Activated CD4-positive, alpha-beta T cell treated with anti-CD3 and anti-CD28 coated beads, Interleukin-2, amount 10 ng/mL, durations not matched to agents 7 days and 5 days (primary cell): ENCODE measurements around the gene MCEE. TPM values are rescaled to one million over a fixed set of nuclear protein-coding genes. Genes with fewer than 3 reads are reported as not detected.
"Not testable (repeated sequence)": the region's sequence is repeated elsewhere in the genome, so short reads cannot be mapped to it uniquely, and the experiment has no call there.

Experiments
- CTCF ChIA-PET: fragments of 350-600 bp; sonication (Branson Sonifier 250); formaldehyde crosslinking; loops from one replicate; lab custom pipeline; 2021; ENCODE audit warnings: antibody characterized with exemption; lab: Charles Lee
- POLR2A ChIA-PET: fragments of 350-600 bp; sonication (Branson Sonifier 250); formaldehyde crosslinking; loops from one replicate; lab custom pipeline; 2021; ENCODE audit warnings: antibody characterized with exemption; lab: Charles Lee
- DNase-seq: peaks from one replicate; pipeline ENCODE4 v3.0.0-alpha.2; 2020
- H3K27ac Mint-ChIP-seq: one replicate; pipeline ENCODE4 v1.8.0; 2021; ENCODE audit warnings: mild to moderate bottlenecking, moderate library complexity, mixed read lengths
- H3K27me3 Mint-ChIP-seq: one replicate; pipeline ENCODE4 v1.8.0; 2021; ENCODE audit warnings: mixed read lengths
- H3K36me3 Mint-ChIP-seq: one replicate; pipeline ENCODE4 v1.8.0; 2021; ENCODE audit warnings: low read depth, mixed read lengths
- H3K4me1 Mint-ChIP-seq: one replicate; pipeline ENCODE4 v1.8.0; 2021; ENCODE audit warnings: mixed read lengths
- H3K4me3 Mint-ChIP-seq: one replicate; pipeline ENCODE4 v1.8.0; 2021; ENCODE audit warnings: mild to moderate bottlenecking, moderate library complexity, mixed read lengths
- H3K9me3 Mint-ChIP-seq: one replicate; pipeline ENCODE4 v1.8.0; 2021; ENCODE audit warnings: mixed read lengths
- total RNA-seq, 2 experiments: library from RNA; stranded (reverse); gene quantifications; one replicate each; pipeline ENCODE4 v1.2.3, GENCODE V29; 2021

Gene MCEE
- total RNA-seq, 2 experiments from 2014 or later: 13.5 to 15.3 TPM

DNA sequence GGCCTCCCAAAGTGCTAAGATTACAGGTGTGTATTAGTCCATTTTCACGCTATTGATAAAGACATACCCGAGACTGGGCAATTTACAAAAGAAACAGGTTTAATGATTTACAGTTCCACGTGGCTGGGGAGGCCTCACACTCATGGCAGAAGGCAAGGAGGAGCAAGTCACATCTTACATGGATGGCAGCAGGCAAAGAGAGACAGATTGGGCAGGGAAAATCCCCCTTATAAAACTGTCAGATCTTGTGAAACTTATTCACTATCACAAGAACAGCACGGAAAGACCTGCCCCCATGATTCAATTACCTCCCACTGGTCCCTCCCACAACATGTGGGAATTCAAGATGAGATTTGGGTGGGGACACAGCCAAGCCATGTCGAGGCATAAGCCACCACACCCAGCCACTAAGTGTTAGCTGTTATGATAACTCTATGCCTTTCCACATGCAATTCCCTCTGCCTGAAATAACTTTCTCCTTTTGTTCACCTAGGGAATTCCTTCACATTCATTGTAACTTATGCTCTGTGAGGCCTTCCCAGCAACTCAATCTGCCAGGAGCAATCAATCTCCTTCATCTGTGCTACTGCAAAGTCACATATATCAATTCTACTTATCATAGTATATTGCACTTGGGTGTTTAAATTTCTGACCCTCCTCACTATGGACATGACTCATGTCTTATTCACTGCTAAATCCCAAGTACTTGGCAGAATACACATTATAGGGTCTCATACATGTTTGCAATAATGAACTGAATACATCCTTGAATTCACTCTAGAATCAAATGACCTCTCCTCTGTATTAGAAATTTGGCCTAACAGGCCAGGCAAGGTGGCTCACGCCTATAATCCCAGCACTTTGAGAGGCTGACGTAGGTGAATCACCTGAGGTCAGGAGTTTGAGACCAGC, 7.4 kb downstream of the MCEE start:
- Mint-ChIP-seq H3K36me3 (peaks cover 12% of the 10 kb centered on the region), H3K27ac (no peak overlapping the region), H3K4me1 (peaks cover 1% of the 10 kb centered on the region), H3K4me3 (no peak overlapping the region), H3K27me3 (no peaks in the 10 kb centered on the region), H3K9me3 (no peaks in the 10 kb centered on the region)
- no peak for DNase-seq
- ChIA-PET CTCF (interaction anchor here (1.0 kb wide), 1 partner anchor 23 kb away, joined by 3 read pairs; no protein-coding TSS in a partner anchor), POLR2A (no interaction called here)

GRCh38 chr2:71121479-71121878, 8.6 kb downstream of the MCEE start:
- no peak overlapping the region for H3K27ac Mint-ChIP-seq
- H3K36me3 Mint-ChIP-seq: peaks cover 12% of the 10 kb centered on the region
- ChIA-PET CTCF (interaction anchor here (0.6 to 1.2 kb wide), 3 partner anchors 10 to 283 kb away, joined by 3 to 4 read pairs (median 4); no protein-coding TSS in a partner anchor), POLR2A (no interaction called here)
- H3K4me3 Mint-ChIP-seq: no peak overlapping the region
- no peaks in the 10 kb centered on the region for H3K4me1 Mint-ChIP-seq
- H3K9me3 Mint-ChIP-seq: no peaks in the 10 kb centered on the region
- H3K27me3 Mint-ChIP-seq: no peaks in the 10 kb centered on the region
- DNase-seq: no peak

- Mint-ChIP-seq H3K4me1 (no peaks in the 10 kb centered on the region), H3K36me3 (peaks cover 12% of the 10 kb centered on the region), H3K4me3 (no peak overlapping the region), H3K27ac (no peak overlapping the region), H3K9me3 (no peaks in the 10 kb centered on the region), H3K27me3 (no peaks in the 10 kb centered on the region)
- DNase-seq: no peak
- ChIA-PET CTCF (interaction anchor here (0.6 to 1.0 kb wide), 3 partner anchors 20 to 119 kb away, joined by 3 read pairs; no protein-coding TSS in a partner anchor), POLR2A (no interaction called here)
Measured at GRCh38 chr2:71120195-71120594, 9.8 kb downstream of the MCEE start.

- Mint-ChIP-seq H3K27ac (no peak overlapping the region), H3K4me1 (peaks cover 3% of the 10 kb centered on the region), H3K27me3 (no peaks in the 10 kb centered on the region), H3K9me3 (no peaks in the 10 kb centered on the region), H3K36me3 (peaks cover 13% of the 10 kb centered on the region), H3K4me3 (no peak overlapping the region)
- POLR2A ChIA-PET: no interaction called here
- CTCF ChIA-PET: no interaction called here
- no peak for DNase-seq
Measured at GRCh38 chr2:71117063-71117462, 13.0 kb downstream of the MCEE start.

DNA sequence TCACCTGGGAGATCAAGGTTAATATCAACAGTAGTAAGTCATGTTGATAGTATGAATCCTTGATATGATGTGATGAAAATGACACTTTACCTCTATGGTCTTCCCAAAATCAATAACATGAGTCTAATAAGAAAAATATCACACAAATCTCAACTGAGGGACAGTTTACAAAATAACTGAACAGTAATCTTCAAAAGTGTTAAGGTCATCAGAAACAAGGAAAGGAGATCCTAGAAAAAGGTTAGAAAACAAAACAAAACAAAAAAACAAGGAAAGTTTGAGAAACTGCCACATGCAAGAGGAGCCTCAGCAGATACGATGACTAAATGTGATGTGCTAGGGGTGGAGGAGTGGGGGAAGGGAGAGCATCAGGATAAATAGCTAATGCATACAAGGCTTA, 16.2 kb downstream of the MCEE start:
- Mint-ChIP-seq H3K4me3 (no peak overlapping the region), H3K27ac (no peak overlapping the region), H3K9me3 (no peaks in the 10 kb centered on the region), H3K27me3 (no peaks in the 10 kb centered on the region), H3K36me3 (peaks cover 28% of the 10 kb centered on the region), H3K4me1 (peaks cover 8% of the 10 kb centered on the region)
- DNase-seq: no peak
- POLR2A ChIA-PET: no interaction called here
- CTCF ChIA-PET: interaction anchor here (1.1 kb wide), 1 partner anchor 14 kb away, joined by 5 read pairs; no protein-coding TSS in a partner anchor

- peaks cover 26% of the 10 kb centered on the region for H3K36me3 Mint-ChIP-seq
- no peak for DNase-seq
- peaks cover 8% of the 10 kb centered on the region for H3K4me1 Mint-ChIP-seq
- POLR2A ChIA-PET: no interaction called here
- H3K27me3 Mint-ChIP-seq: no peaks in the 10 kb centered on the region
- no peak overlapping the region for H3K4me3 Mint-ChIP-seq
- peaks cover 5% of the 10 kb centered on the region for H3K9me3 Mint-ChIP-seq
- H3K27ac Mint-ChIP-seq: no peak overlapping the region
- CTCF ChIA-PET: no interaction called here
Measured at GRCh38 chr2:71108091-71108490, 21.9 kb downstream of the MCEE start.

GRCh38 chr2:71106463-71106862, 23.6 kb downstream of the MCEE start:
- H3K27me3 Mint-ChIP-seq, DNase-seq, POLR2A ChIA-PET, H3K4me1 Mint-ChIP-seq, H3K9me3 Mint-ChIP-seq, H3K27ac Mint-ChIP-seq, H3K4me3 Mint-ChIP-seq: not testable (repeated sequence)
- peaks cover 18% of the 10 kb centered on the region for H3K36me3 Mint-ChIP-seq
- CTCF ChIA-PET: interaction anchor here (0.6 kb wide), 1 partner anchor 20 kb away, joined by 6 read pairs; no protein-coding TSS in a partner anchor

DNA sequence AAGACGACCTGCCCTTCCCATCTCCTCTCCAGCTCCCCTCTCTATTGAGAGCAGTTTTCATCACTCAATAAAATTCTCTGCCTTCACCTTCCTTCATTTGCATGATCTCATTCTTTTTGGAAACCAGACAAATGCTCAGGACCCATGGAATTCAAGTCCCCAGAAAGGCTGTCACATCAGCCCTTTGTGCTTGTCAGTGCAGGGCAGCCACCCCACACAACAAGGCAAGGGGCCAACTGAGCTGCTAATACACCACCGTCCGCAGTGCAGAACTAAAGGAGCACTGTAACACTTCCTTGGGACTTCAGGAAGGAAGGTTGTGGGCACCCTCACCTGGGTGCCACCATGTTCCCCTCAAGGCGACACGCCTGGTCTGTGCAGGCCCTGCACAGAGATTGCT, 26.2 kb downstream of the MCEE start:
- POLR2A ChIA-PET: no interaction called here
- no peak overlapping the region for H3K4me3 Mint-ChIP-seq
- peaks cover 3% of the 10 kb centered on the region for H3K27me3 Mint-ChIP-seq
- H3K36me3 Mint-ChIP-seq: peaks cover 6% of the 10 kb centered on the region
- H3K4me1 Mint-ChIP-seq: peaks cover 5% of the 10 kb centered on the region
- H3K9me3 Mint-ChIP-seq: peaks cover 5% of the 10 kb centered on the region
- DNase-seq: no peak
- CTCF ChIA-PET: no interaction called here
- H3K27ac Mint-ChIP-seq: no peak overlapping the region

DNA sequence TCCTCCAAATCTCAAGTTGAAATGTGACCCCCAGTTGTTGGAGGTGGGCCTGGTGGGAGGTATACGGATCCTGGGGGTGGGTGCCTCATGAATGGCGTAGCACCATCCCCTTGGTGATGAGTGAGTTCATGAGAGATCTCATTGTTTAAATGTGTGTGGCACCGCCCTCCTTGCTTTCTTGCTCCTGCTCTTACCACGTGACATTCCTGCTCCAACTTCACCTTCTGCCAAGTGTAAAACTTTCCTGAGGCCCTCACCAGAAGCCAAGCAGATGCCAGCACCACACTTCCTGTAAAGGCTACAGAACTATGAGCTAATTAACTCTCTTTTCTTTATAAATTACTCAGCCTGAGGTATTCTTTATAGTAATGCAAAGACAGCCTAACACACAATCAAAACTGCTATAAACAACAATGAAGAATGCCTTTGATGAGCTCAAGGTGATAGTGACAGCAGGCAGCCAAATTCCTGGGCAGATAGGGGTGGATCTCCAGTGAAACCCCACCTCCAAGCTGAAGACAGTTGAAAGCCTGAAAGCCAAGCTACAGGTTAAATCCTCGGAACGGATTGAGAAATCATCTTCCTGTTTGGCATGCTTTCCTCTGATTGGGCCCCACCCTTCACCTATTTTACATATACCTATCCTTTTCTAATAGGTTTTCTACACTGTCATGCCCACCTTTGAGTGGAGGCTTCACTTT, 26.9 kb downstream of the MCEE start:
- Mint-ChIP-seq H3K27me3 (peaks cover 4% of the 10 kb centered on the region), H3K4me3 (no peak overlapping the region), H3K36me3 (peaks cover 1% of the 10 kb centered on the region), H3K27ac (no peak overlapping the region), H3K4me1 (peaks cover 5% of the 10 kb centered on the region), H3K9me3 (peaks cover 5% of the 10 kb centered on the region)
- CTCF ChIA-PET: interaction anchor here (0.8 kb wide), 1 partner anchor 25 kb away, joined by 3 read pairs; no protein-coding TSS in a partner anchor
- POLR2A ChIA-PET: no interaction called here
- no peak for DNase-seq

GRCh38 chr2:71101656-71102055, 28.4 kb downstream of the MCEE start:
- CTCF ChIA-PET: interaction anchor here (2.2 kb wide), 1 partner anchor 9 kb away, joined by 13 read pairs; no protein-coding TSS in a partner anchor
- H3K27ac Mint-ChIP-seq: no peak overlapping the region

GRCh38 chr2:71100195-71100964, 29.6 kb downstream of the MCEE start:
- H3K9me3 Mint-ChIP-seq: peaks cover under 1% of the 10 kb centered on the region
- no peak overlapping the region for H3K27ac Mint-ChIP-seq
- DNase-seq: peak; percentile 38
- ChIA-PET CTCF (interaction anchor here (0.6 to 2.2 kb wide), 10 partner anchors 8 to 1581 kb away, joined by 3 to 13 read pairs (median 4); partner anchors contain the start of gene MPHOSPH10), POLR2A (no interaction called here)
- no peak overlapping the region for H3K4me3 Mint-ChIP-seq
- peaks cover 4% of the 10 kb centered on the region for H3K27me3 Mint-ChIP-seq
- H3K4me1 Mint-ChIP-seq: peaks cover 5% of the 10 kb centered on the region
- H3K36me3 Mint-ChIP-seq: no peaks in the 10 kb centered on the region

More at GRCh38 chr2:71101656-71102055, 28.4 kb downstream of the MCEE start:
- Mint-ChIP-seq H3K9me3 (peaks cover 5% of the 10 kb centered on the region), H3K4me1 (peaks cover 5% of the 10 kb centered on the region), H3K4me3 (no peak overlapping the region), H3K36me3 (no peaks in the 10 kb centered on the region), H3K27me3 (peaks cover 4% of the 10 kb centered on the region)
- POLR2A ChIA-PET: no interaction called here
- no peak for DNase-seq
